ENCODE results near the gene ZBTB26.

DNA sequence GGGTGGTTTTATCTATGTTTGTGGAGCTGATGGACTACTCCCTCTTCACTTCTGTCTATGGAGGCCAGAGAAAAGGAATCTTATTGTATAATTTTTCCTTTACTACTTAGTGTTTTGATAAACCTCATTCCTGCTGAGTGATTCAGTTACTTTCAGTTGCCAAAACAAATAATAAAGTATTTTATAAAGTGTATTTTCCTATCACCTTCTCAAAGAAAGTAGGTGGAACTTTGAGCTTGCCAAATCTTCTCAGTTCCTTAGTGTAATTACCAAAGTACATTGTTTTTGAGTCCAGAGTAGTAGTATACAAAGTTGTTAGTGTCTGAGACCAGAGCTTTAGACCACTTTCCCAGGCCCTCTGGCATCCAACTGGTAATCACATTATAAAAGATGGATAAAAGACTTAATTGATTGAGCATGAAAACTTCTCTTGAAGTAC lies 23.0 kb upstream of the ZBTB26 start:
- TF ChIP-seq POLR2A (IDR thresholded peaks at IDR 0.05; ENCODE audit: low read depth, low read length): no peak
- TF ChIP-seq POLR2AphosphoS5 (IDR thresholded peaks at IDR 0.05; ENCODE audit: low read depth, low read length): no peak
